Left renal cortex interstitium (tissue), 4 donors: ENCODE measurements around the gene ACSF3. TPM values are rescaled to one million over a fixed set of nuclear protein-coding genes. Genes with fewer than 3 reads are reported as not detected.

Experiments
- DNase-seq, 4 donors: peaks; one replicate each; pipeline ENCODE4 v3.0.0-alpha.2; 2013; ENCODE audit warnings: low read depth in 4 of 4, low spot score in 2 of 4, missing footprints in 1 of 4
- polyA plus RNA-seq, 4 donors: library from polyadenylated mRNA; unstranded; fragments of 120-200 nt; gene quantifications; one replicate each; pipeline ENCODE4 v1.2.1, GENCODE V29; 2013; ENCODE audit not compliant: insufficient read length in 4 of 4

ACSF3 gene
- polyA plus RNA-seq, 4 donors, result 27.6 to 37.9 (median 33.5) TPM

- DNase-seq, result no peak
Observed at GRCh38 chr16:89140981-89141883, 47.6 kb downstream of the ACSF3 start.

- no peak for DNase-seq
Observed at GRCh38 chr16:89141884-89142267, 48.2 kb downstream of the ACSF3 start.

GRCh38 chr16:89142474-89143195, 49.0 kb downstream of the ACSF3 start:
- no peak for DNase-seq

- DNase-seq, result no peak
Observed at GRCh38 chr16:89143201-89143741, 49.6 kb downstream of the ACSF3 start.

GRCh38 chr16:89143911-89144675, 50.4 kb downstream of the ACSF3 start:
- no peak for DNase-seq

- DNase-seq, result no peak
Observed at GRCh38 chr16:89144681-89145080, 51.0 kb downstream of the ACSF3 start.

- no peak for DNase-seq
Observed at GRCh38 chr16:89145406-89146161, 51.9 kb downstream of the ACSF3 start.

- DNase-seq, result no peak
Observed at GRCh38 chr16:89146211-89147005, 52.8 kb downstream of the ACSF3 start.

- DNase-seq, result no peak
Observed at GRCh38 chr16:89147085-89147817, 53.6 kb downstream of the ACSF3 start.

- no peak for DNase-seq
Observed at GRCh38 chr16:89149386-89149785, 55.7 kb downstream of the ACSF3 start.

- no peak for DNase-seq
Observed at GRCh38 chr16:89150090-89150835, 56.6 kb downstream of the ACSF3 start.

- no peak for DNase-seq
Observed at GRCh38 chr16:89150981-89151380, 57.3 kb downstream of the ACSF3 start.

GRCh38 chr16:89152831-89153700, 59.4 kb downstream of the ACSF3 start:
- DNase-seq, result no peak

- DNase-seq, result no peak
Observed at GRCh38 chr16:89153848-89154271, 60.2 kb downstream of the ACSF3 start.

GRCh38 chr16:89154390-89155183, 60.9 kb downstream of the ACSF3 start:
- no peak for DNase-seq

- no peak for DNase-seq
Observed at GRCh38 chr16:89155184-89155679, 61.6 kb downstream of the ACSF3 start.
